Measurements from ENCODE around the gene HIVEP1.

The HIVEP1 gene

GRCh38 chr6:12012038-12012557 lies at the start of gene HIVEP1:
Gene HIVEP1 (plus strand): TSS chr6:12012312. CDS start chr6:12015629, 3,317 bp downstream.
- Mint-ChIP-seq H3K9me3 (peaks cover 9% of the 10 kb centered on the region), H3K36me3 (ENCODE audit: low read depth) (peaks cover 28% of the 10 kb centered on the region), H3K27ac (peak within 1 kb of the TSS; percentile 99), H3K4me1 (peaks cover 69% of the 10 kb centered on the region), H3K27me3 (ENCODE audit: low read depth, poor library complexity) (no peaks in the 10 kb centered on the region), H3K4me3 (peak within 1 kb of the TSS; percentile 97)
- TF ChIP-seq CTCF (IDR thresholded peaks at IDR 0.05), result no peak
- DNase-seq, result peak; percentile 72

GRCh38 chr6:11963756-11964500 lies 48.2 kb upstream of the HIVEP1 start:
- DNase-seq, result no peak
- Mint-ChIP-seq H3K4me1 (no peaks in the 10 kb centered on the region), H3K9me3 (no peaks in the 10 kb centered on the region), H3K4me3 (no peak overlapping the region), H3K36me3 (ENCODE audit: low read depth) (no peaks in the 10 kb centered on the region), H3K27me3 (ENCODE audit: low read depth, poor library complexity) (peaks cover 4% of the 10 kb centered on the region), H3K27ac (no peak overlapping the region)
- no peak for TF ChIP-seq CTCF (IDR thresholded peaks at IDR 0.05)

DNA sequence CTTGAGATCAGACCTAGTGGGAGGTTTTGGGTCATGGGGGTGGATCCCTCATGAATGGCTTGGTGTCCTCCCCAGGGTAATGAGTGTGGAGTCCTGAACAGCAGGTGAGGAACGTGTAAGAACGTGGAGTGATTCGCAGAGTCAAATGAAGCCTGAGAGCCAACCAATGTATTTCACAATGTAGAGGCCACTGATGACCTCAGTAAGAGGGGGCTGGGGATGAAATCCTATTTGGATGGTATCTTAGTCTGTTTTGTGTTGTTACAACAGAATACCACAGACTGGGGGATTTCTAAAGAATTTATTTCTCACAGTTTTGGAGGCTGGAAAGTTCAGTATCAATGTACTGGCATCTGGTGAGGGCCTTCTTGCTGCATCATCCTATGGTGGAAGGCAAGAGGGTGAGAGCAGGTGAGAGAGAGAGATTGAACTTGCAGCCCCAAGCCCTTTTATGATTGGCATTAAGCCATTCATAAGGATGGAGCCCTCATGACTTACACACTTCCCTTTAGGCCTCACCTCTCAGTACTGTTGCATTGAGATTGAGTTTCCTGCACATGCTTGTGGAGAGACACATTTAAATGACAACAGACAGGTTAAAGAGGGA lies 47.3 kb upstream of the HIVEP1 start:
- no peak for TF ChIP-seq CTCF (IDR thresholded peaks at IDR 0.05)
- no peaks in the 10 kb centered on the region for H3K9me3 Mint-ChIP-seq
- no peaks in the 10 kb centered on the region for H3K36me3 Mint-ChIP-seq (ENCODE audit: low read depth)
- no peaks in the 10 kb centered on the region for H3K4me1 Mint-ChIP-seq
- peaks cover 4% of the 10 kb centered on the region for H3K27me3 Mint-ChIP-seq (ENCODE audit: low read depth, poor library complexity)
- H3K27ac Mint-ChIP-seq, result no peak overlapping the region
- no peak overlapping the region for H3K4me3 Mint-ChIP-seq
- DNase-seq, result no peak

DNA sequence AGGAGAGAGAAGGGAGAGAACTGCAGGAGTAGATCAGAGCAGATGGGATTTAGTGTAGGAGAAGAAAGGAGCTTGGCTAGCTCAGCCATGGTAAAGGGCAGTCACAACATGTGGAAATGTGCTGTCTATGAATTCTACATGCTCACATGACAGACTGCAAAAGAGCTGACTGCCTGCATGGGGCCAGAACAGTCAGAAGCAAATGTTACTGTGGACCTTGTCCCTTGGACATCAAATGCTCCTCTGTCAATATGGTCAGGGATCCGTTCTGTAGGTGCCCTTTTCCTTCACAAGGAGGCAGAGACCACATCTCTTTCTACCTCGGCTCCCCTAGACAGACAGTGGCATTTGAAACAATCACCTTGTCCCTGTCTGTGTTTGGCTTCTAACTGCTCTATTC lies 46.6 kb upstream of the HIVEP1 start:
- Mint-ChIP-seq H3K27me3 (ENCODE audit: low read depth, poor library complexity) (peaks cover 4% of the 10 kb centered on the region), H3K9me3 (no peaks in the 10 kb centered on the region), H3K4me3 (no peak overlapping the region), H3K36me3 (ENCODE audit: low read depth) (no peaks in the 10 kb centered on the region), H3K27ac (no peak overlapping the region), H3K4me1 (no peaks in the 10 kb centered on the region)
- no peak for DNase-seq
- TF ChIP-seq CTCF (IDR thresholded peaks at IDR 0.05), result no peak

DNA sequence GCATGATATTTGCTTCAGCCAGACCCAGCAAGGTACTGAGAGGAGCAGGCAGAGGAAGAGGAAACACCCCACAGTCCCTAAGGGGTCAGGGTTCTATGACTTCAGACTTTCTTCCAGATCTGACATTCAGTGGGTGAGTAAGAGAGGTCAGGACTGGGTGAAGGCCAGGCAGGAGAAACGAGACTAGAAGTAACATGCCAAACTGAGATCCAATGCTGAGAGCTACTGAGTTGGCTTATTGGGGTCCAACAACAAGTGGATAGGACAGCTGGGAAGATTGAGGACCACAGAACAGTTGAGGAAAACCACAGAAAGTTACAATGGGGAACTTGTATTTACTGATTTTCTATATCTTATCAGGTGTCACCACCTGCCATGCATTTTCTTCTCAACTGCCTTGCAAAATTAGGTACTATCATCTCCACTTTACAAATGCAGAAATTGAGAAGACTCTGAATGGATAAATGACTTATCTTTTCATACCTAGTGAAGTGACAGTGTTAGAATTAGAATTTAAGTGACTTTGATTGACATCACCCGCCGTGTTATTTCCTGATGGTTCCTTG lies 43.8 kb upstream of the HIVEP1 start:
- no peak for TF ChIP-seq CTCF (IDR thresholded peaks at IDR 0.05)
- no peaks in the 10 kb centered on the region for H3K9me3 Mint-ChIP-seq
- H3K27ac Mint-ChIP-seq, result no peak overlapping the region
- no peaks in the 10 kb centered on the region for H3K36me3 Mint-ChIP-seq (ENCODE audit: low read depth)
- no peak for DNase-seq
- H3K4me1 Mint-ChIP-seq, result peaks cover 5% of the 10 kb centered on the region
- H3K27me3 Mint-ChIP-seq (ENCODE audit: low read depth, poor library complexity), result no peaks in the 10 kb centered on the region
- no peak overlapping the region for H3K4me3 Mint-ChIP-seq
